HL-60/S4 treated with retinoic acid at 250 ng/mL for 4 days and 3 days (cell line): ENCODE measurements around the gene PPM1F.

ENCODE experiments used
- in situ Hi-C: fragments of 300-500 bp; cut with MboI; formaldehyde crosslinking; loops from 2 replicates; pipeline ENCODE4 v1.7.0; 2022; ENCODE audit warnings: low sequenced_read_pairs

Gene PPM1F

DNA sequence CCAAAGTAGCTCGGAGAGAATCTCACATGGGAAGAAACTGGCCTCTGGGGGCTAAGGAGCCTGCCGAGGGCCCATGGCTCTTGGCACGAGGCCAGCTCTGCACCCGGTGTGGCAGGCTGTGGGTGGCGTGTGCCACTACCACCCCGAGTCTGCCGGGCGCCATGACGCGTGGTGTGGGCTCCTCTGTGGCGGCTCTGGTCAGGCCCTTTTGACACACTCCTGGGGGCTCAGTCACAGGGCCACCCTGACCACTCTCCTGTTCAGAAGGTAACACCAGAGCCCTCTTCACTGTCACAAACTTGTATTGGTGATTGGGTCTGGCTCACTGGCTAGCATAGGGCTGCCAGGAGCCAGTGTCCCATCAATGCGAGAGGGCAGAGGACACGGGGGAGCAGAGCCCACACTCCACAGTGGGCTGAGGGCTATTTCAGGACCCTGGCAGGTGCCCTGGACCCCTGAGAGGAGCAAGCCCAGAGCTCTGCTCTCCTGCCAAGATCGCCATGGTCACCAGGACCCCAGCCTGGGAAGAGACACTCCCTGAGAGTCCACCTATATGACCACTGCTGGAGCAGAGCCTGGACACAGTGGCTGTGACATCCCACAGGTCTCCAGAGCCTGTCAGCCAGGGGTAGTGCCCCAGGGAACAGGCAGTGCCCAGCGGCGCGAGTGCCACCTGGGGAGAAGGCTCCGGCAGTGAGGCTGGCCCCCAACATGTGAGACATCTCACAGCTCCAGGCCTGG, 8.6 kb upstream of the PPM1F start:
- in situ Hi-C loops, result no loop called here

DNA sequence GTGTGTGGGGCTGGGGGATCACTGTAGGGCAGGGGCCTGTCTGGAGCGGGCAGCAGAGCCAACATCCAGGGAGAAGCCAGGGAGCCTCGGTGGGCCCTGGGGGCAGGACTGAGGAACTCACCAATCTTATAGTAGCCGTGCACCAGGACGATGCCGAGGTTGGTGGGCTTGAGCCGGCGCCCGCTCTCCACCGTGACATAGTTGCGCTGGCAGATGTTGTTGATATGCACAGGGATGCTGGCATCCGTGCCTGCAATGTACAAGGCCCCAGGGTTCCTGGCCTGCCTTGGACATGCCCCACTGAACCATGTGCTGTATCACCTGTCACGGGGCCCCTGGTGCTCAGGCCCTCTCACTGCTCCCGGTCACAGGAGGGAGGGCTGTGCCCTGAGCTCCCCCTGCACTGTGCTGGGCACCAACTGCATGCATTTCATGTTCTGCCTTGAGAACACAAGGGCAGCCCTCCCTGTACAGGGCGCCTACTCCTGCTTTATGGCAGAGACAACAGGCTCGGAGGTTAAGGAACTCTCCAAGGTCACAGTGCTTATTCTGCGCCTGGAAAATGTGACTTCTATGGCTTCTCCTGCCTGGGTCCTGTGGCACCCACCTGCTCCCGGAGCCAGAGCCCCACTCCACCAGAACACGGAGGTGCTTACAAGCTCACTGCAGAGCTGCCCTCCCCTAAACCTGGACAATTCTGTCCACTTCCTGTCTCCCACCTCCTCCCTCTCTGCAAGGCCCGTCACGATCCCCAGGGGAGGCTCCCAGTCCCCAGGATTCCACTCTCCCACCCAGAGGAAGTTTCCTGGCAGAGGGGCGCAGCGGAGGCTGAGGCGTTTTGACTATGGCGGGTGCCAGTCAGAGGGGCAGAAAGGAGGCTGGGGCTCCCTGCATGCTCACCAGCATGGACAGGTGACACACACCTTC, 7.8 kb upstream of the PPM1F start:
- in situ Hi-C loops, result no loop called here

DNA sequence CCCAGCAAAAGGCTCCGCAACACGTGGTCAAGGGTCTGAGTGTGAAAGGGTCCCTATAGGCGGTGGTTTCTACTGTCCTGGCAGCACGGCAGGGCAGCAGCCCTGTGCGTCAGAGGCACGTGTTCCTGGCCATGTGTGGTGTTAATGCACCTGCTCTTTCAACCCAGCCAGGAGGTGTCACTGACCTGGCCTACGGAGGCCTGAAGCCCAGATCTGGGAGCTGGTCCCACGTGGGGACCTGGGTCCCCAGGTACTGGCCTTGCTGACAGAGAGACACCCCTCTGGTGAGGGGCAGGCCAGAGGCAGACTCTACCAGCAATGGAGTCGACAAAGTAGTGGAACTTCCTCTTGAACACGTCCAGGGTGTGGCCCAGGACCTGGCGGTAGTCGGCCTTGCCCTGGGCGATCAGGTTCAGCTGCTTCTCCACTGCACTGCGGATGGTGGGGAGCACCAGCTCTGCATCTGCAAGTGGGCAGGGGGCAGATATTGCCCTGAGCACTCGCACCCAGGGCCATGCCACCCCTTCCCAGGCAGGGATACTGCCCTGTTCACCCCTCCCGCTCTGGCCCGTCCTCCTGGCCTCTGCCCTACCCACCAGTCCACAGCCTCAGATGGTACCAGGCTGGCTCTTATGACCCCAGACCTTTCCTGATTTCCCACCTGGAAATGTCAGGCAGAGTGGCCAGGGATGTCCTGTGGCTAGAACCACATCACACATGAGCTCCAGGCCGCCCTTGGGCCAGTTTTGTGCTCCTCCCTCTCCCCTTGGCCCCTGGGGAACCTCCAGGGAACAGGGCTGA, 6.8 kb upstream of the PPM1F start:
- in situ Hi-C loops, result no loop called here

DNA sequence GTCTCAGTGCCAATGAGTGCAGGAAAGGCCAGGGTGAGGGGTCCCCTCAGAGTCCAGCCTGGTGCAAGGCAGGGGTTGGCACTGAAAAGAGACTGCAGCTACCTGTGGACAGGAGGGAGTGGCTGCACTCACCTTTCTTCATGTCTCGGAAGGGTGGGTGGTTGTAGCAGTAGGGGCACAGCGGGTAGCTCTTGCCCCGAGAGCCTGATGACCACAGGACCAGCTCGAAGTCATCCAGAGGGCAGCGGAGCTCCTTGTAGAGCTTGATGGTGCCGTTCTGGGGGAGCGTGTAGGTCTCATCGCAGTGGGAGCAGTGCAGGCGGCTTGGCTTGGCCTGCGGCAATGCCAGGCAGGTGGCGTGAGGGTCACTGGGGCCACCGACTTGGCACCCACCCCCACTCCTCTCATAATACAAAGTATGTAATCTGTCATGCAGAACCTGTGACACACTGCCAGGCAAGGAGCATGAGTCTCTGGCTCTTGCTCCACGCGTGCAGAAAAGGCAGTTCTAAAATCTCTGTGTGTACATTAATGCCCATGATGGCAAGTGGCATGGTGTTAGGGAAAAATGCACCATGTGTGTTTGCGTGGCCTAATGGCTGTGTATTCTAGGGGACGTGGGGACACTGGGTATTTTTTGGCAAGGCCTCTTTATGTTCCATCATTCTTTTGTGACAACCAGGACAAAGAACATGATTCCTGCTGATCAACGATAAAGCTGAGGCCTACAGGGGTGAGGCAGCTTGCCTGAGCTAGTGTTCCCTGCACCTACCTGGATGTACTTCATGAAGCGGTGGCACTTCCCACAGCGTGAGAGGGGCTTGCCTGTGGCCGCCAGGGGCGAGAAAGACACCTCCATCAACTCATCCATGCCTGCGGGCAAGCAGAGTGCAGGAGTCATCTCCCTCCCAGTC, 6.0 kb upstream of the PPM1F start:
- in situ Hi-C loops, result no loop called here

DNA sequence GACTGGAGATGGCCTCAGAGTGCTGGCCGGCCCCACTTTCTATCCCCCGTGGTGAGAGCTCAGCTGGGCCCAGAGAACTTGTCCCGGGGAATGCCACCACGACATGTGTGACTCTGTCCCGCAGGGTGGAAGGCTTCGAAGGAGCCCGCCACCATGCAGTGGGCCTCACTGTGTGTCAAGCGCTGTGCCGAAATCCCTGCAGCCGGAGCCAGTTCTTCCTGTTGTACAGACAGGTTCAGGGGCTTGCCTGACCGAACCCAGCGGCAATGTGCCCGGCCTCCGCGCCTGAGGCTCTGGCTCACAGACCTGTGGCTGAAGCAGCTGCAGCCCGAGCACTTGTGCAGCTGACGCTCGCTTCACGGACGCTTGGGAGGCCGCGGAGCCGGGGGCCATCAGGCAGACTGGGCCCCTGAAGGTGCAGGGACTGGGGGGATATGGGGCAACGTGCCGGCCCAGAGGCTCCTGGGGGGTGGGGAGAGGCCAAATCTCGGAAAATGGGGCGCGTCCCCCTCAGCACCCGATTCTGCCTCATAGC, 650 bp downstream of the PPM1F start:
- in situ Hi-C loops, result no loop called here

DNA sequence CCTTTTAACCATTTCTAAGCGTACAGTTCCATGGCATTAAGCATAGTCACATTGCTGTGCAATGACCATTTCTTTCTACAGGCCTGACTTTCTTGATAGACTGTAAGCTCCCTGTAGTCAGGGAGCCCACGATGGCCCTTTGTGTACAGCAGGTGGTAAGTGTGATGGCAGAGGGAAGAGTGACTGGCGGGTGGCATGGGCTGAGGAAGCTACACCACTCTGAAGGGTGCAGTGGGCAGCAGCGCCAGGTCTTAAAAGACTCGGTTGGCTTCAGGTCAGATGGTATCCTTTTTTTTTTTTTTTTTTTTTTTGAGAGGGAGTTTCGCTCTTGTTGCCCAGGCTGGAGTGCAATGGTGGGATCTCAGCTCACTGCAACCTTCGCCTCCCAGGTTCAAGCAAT, 1.6 kb downstream of the PPM1F start:
- in situ Hi-C loops, result no loop called here

DNA sequence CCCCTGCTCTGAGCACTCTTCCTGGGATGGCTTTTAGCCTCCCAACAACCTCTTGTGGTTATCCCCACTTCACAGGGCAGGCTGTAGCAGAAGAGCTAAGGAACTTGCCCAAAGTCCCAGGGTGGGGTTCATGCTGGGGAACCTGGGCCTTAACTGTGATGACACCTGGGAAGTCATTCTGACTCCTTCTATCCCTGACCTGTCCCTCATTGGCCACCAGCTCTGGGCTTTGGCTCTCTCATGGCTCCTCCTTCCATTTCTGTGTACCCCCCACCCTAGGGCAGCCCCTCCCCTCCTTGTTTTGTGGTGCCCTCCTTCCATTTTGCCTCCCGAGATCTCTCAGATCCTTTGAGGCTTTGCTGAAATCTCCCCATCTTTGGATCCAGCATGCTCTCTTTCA, 2.7 kb downstream of the PPM1F start:
- in situ Hi-C loops, result loop anchor here (10.0 kb wide), 1 partner anchor 235 kb away; no protein-coding TSS in a partner anchor

DNA sequence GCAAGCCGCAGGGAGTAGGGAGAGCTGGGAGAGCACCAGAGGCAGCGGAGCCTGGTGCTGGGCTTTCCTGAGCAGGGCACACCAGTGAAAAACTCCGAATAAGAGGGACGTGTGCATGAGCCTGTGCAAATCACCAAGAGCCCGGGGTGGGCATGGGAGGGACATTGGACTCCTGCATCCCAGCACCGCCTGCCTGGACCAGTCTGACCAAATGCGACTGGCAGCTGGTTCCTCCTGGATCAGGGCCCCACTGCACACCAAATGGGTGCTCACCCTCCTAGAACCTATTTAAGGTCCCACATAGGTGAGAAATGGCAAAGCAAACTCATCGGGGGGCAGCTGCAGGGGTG, 3.1 kb downstream of the PPM1F start:
- in situ Hi-C loops, result loop anchor here (10.0 kb wide), 1 partner anchor 235 kb away; no protein-coding TSS in a partner anchor

DNA sequence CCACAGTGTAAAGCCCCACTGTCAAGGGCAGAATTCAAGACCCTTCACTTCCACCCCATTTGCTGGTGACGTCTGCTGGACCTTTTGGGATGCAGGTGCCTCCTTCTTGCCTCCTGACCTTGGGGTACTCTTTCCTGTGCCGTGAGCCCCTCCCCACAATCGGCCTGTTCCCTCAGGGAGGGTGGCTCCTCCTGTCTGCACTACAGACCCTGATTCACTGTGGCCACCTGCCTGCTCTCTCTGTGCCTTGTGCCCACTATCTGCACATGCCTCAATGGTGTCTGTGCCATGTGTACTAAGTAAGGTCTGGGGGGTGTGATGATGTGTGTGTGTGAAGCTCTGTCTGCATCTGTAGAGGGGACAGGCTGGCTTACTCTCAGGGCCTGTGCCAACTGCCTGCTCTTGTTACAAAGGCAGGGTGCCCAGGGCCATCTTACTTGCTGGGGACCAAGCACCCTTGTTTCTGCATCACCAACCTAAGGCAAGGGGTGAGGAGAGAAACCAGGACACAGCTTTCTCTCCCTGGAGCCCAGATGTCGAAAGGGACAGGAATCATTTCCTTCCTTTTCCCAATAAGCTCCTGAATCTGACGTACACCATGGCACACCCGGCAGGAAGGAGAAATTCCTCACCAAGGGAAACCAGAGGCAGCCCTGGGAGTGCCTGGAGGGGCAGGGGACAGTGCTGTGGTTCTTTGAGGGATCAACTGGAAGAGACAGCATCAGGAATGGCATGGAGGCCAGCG, 3.7 kb downstream of the PPM1F start:
- in situ Hi-C loops, result loop anchor here (10.0 kb wide), 1 partner anchor 234 kb away; no protein-coding TSS in a partner anchor

DNA sequence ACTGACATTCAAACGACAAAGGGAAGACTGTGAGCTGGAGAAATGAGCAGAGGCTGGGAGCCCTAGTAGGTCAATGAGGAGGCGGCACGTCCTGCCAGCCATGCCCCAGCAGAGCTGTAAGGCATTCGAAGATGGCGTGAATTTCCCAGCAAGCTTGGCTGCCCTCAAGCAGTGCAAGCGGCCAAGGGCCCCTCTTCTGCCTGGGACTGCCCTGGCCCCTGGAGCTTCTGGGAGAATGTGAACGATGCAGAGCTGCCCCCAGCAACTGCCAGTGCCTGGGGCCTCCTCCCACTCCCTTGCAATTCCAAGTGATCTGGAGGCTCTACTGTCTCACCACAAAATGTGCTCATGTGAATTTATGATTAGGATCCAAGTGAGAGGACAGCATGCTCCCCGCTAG, 4.3 kb downstream of the PPM1F start:
- in situ Hi-C loops, result loop anchor here (10.0 kb wide), 1 partner anchor 234 kb away; no protein-coding TSS in a partner anchor

DNA sequence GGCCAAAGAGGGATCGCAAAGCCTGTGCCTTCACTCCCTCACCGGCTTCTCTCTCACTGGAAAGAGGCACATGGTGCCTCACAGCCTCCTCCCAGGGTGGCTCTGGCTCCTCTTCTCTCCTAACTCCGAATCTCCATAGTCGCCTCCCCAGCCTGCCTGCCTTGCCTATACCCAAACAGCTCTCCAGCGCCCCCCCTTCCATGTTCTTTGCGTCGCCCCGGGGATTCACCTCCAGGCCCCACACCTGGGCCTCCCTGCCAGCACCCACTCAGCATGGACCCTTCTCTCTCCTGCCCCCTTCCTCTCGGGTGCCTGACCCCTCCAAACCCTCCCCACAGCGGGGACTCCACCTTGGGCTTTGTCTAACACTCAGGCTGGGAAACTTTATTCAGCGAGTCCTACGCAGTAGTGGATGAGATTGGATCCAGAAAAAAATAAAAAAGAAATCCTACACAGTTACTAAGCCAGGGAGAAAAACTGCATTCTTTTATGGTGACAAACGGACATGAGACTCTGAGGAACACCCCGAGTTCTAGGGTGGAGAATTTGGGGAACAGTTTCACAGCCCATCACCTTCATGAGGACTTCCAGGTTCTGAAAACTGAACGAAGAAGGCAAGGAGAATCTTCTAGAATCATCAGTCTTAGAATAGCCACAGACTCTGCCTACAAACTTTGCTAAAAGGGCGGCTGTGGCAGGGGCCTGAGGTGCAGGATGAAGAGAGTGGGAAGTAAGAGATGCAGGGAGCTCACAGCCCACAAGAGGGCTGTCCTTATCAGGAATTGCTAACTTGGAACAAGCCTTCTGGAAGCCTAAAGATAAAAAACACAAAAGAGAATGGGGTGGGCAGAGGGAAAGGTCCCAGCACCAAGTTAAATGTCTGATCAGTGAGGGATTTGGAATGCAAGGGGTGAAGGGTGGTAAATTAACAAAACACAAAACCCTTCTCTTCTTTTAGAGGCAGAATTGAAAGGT, 5.3 kb downstream of the PPM1F start:
- in situ Hi-C loops, result loop anchor here (10.0 kb wide), 1 partner anchor 233 kb away; no protein-coding TSS in a partner anchor

DNA sequence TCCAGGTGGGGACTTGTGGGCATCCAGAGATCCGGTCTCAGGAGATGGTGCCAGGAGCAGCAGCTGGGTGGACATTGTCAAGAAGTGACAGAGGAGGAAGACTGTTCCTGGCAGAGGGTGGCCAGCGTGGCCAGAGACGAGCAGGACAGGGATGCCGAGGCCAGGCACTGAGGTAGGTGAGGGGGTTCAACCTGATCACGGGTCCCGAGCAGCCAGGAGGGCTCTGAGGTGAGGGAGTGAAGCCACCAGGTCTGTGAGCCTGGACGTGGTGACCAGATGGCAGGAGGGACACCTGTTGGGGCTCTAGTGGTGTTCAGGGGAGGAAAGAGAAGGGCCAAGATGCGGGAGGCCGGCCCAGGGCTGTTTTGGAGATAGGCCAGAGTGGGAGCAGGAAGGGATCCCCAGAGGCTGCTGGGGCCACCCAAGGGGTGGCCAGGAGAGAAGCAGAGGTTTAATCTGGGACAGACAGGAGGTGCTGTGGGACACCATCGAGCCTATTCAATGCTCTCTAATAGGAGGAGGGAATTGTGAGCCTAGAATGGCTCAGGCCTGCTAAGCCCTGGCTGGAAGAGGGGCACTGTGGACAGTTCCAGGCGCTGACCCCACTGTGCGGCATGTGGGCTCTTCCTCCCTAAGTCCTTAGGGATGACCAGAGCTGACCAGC, 6.3 kb downstream of the PPM1F start:
- in situ Hi-C loops, result loop anchor here (10.0 kb wide), 1 partner anchor 232 kb away; no protein-coding TSS in a partner anchor

DNA sequence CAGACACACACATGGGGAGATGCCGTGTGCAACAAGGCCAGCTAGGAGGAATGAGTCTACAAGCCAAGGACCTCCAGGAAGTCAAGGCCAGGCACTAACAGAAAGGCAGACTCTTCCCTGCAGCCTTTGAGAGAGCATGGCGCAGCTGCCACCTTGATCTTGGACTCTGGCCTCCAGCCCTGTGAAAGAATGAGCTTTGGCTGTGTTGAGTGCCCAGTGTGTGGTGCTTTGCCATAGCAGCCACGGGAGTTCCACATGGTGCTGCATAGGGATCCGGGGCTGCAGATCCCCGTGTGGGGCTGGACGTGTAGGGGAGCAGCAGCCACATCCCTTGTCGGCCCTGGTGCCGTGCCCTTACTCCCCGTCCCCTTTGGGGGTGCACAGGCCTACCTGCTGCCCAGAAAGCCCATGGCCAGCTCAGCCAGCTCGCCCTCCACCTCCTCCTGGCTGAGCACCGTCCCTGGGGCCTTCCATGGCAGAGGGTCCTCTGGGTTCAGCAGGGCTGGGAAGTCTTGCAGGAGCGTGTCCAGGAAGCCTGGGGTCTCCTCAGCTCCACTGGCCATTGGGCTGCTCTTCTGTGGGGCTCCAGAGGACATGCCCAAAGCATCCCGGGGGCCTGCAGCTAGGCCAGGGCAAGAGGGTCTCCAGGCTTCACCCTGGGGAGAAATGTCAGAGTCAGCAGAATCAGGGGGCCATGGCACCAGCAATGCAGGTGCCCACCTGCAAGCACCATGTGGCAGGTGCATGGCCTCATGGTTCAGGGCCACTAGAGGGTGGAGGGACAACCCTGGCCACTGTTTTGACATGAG, 7.0 kb downstream of the PPM1F start:
- in situ Hi-C loops, result loop anchor here (10.0 kb wide), 1 partner anchor 231 kb away; no protein-coding TSS in a partner anchor

DNA sequence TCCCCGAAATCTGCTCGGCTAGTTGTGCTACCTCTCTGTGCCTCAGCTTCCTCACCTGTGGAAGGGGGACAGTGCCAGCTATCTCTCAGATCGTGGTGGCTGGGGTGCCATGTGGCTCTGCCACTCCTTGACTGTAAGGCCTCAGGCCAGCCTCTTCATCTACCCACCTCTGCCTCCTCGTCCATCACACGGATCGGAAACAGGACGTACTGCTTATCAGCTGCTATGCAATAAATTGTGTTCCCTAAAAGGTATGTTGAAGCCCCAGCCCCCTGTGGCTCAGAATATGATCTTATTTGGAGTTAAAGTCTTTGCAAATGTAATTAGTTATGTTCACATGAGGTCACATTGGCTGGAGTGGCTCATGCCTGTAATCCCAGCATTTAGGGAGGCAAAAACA, 7.8 kb downstream of the PPM1F start:
- in situ Hi-C loops, result loop anchor here (10.0 kb wide), 1 partner anchor 230 kb away; no protein-coding TSS in a partner anchor

DNA sequence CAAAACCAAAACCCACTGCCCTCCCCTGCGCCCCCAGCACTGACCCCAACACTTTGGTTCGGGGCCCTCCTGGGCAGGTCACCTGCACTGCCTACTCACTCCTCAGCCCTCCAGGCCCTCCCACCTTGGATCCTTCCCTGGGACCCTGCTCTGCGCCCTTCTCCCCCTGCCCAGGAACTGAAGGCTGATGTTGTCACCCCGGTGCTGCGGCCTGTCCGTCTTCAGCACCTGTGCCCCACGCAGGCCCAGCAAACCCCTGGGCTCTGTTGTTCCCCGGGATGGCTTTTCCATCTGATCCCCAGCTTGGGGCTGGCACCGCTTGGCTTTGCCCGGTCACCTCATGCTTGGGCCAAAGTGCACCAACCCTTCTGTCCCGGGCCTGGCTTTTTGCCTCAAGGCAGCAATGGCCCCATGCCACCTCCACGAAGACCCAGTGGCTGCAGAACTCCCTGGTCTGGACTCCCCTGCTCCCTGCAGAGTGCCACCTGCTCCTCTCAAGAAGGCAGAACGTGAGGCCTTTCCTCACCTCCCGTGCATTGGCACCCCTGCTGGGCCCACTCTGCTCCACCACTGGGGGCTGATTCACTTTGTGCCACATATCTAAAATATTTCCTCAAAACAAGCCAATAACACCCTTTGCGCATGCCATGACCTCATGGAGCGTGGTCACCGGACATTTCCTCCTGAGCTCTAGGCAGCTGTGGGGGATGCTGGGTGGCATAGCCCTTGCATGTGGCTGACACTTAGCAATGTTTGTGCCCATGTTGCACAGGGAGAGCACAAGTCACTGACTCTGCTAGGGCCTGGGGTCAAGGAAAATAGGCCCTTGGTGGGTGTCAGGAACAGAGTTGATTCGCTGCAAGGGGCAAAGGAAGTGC, 8.8 kb downstream of the PPM1F start:
- in situ Hi-C loops, result loop anchor here (10.0 kb wide), 1 partner anchor 229 kb away; no protein-coding TSS in a partner anchor
